HG03457 (cell line): ENCODE data around the gene NT5DC3.

Source experiments
- ATAC-seq: cut with Tn5 transposase; IDR thresholded peaks from one replicate; pipeline ENCODE4 v1.9.1; 2021; ENCODE audit warnings: moderate number of reproducible peaks; ENCODE audit not compliant: unreplicated experiment

NT5DC3 gene

DNA sequence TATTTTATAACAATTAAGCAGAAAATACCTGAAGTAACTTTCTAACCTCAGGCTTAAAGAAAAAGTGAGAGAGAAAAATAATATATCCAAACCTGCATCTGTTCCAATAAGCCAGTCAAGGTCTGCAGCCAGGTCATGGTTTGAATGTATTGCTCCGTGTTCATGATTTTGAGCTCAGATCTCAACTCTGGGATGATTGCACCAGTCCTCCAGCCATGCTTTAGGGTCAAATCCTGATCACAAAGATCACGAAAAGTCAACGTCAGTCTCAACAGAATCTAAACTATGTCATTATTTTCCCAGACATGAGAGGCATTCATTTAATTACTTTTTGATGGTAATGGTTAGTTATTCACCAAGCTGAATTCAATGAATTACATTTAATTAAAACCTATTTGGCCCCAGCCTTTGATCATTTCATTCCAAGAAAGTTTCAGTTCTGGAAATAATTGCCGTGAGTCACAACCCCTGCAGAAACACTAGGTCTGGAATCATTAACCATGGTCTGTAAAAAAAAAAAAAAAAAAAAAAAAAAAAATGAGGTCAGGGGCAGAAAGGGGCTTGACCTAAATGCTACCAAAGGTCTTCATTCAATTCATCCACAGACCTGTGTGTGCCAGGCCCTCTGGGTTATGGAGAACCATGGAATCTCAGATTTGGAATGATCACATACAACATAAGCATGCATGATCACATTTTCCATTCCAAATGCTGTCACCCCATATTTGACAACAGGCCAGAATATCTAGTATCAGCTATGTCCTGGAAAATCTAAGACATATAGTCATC, 55.6 kb downstream of the NT5DC3 start:
- no peak for ATAC-seq

- ATAC-seq, result no peak
These were observed 57.0 kb downstream of the NT5DC3 start for GRCh38 chr12:103783744-103784664.

DNA sequence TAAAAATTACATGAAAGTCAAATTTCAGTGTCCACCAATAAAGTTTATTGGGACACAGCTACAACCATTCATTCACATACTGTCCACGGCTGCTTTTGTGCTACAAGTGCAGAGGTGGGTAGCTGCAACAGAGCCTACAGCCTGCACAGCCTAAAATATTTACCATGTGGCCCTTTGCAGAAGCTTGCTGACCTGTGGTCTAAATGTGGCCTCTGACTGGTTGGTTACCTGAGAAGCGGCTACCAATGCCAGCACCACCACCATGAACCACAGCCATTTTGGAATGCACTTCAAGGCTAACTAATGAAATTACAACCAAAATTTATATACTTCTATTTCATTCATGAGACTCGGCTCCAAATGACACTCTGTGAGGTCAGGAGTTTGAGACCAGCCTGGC, 58.6 kb downstream of the NT5DC3 start:
- ATAC-seq, result no peak

DNA sequence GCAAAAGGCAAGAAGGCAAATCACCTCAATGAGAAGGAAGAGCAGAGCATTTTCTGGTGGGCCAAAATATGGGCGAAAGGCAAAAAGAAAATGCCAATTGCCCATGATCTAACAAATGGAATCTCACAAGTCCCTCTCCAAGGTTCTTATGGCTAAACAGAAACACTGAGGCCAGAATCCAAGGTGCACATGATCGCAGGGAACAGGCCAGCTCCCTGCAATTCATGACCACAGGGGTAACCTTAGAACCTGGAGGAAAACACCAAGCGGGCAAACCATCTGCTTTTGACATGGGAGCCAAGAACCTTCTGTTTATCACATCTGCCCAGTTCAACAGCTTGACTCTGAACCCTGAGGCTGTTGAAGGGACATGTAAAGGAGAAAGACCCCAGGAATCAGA, 60.0 kb downstream of the NT5DC3 start:
- ATAC-seq, result no peak

GRCh38 chr12:103780093-103780440, 61.0 kb downstream of the NT5DC3 start:
- no peak for ATAC-seq

DNA sequence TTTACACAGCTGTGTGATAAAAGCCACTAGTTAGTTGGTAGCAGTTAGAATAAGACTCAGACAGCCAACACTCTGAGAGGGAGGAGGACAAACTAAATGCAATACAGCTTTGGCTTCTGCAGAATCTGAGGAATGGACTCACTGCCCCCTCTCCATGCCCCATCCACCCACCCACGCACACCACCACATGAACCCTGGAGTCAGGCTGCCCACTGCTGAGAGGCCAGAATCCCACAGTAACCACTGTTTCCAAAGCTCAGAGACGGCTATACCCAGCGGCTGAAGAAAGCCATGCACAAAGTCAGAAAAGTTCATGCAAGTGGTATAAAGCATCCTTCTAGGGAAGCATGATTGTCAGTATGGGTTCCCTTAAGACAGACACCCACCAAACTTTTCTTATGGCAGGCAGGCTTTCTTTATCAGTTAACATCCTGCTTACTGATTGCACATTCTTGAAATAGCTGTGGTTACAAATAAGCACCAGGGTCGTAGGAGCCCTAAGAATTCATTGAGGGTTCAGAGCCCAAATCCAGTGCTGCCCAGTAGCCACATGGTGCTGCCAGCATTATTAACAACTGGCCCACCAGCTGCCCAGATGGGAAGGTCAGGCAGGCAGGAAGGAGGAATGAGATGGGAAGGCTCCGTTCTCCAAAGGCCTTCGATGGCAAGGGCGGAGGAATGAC, 61.5 kb downstream of the NT5DC3 start:
- no peak for ATAC-seq

DNA sequence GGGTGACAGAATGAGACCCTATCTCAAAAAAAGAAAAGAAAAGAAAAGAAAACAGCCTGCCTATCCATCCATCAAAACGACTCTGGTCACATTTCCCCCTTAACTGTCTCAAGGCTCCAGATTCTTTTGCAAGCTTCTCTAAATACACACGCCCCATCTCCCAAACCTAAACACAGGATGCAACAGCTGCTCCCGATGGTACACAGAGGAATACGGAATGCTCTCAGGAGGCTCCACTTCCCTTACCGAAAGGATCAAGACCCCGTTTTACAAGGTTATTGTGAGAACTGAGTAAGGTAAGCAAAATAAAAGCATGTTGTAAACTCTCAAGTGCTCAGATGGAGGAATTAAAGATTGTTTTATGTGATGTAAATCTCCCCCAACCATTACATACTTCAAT, 62.3 kb downstream of the NT5DC3 start:
- no peak for ATAC-seq

DNA sequence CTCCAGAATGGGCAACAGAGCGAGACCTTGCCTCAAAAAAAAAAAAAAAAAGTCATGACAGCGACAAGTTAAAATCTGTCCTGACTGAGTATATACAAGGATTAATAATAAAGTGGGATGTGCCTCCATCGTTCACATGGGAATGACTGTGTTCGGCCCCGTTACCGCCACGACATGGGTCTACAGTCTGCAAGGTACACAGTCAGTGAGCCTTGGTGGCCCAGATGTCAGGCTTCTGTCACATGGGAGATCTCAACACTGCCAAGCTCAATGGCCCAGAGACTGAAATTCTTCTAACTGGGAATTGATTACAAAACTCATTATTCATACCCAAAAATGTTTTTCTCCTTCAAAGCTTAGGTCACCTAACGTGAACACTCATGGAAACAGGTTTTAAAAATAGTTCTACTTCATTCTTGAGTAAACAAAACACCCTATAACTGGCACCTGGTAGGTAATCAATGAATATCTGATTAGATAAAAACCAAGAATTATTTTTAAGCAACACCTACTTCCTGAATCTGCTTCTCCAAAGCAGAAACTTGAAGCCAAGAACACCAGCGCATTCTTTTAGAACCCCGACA, 66.0 kb downstream of the NT5DC3 start:
- ATAC-seq, result no peak

GRCh38 chr12:103773109-103773910, 67.7 kb downstream of the NT5DC3 start:
- ATAC-seq, result no peak

GRCh38 chr12:103772367-103773108, 68.5 kb downstream of the NT5DC3 start:
- ATAC-seq, result no peak

DNA sequence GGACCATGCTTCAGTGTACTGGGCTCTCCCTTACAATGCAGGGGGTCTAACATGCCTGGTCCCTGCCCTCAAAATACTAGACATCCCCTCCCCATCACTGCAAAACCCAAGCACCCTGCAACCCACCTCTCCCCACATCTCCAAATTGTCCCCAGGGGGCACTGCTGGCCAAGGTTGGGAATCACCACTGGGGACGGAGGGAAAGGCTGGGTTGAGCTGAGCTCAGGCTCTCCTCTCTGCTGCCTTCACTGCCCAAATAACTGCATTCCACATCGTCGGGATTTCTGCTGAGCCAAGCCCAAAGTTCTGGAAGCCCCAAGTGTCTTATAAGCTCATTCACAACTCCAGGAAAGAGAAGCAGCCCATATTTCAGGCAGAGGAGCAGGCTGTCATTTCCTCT, 69.6 kb downstream of the NT5DC3 start:
- no peak for ATAC-seq

DNA sequence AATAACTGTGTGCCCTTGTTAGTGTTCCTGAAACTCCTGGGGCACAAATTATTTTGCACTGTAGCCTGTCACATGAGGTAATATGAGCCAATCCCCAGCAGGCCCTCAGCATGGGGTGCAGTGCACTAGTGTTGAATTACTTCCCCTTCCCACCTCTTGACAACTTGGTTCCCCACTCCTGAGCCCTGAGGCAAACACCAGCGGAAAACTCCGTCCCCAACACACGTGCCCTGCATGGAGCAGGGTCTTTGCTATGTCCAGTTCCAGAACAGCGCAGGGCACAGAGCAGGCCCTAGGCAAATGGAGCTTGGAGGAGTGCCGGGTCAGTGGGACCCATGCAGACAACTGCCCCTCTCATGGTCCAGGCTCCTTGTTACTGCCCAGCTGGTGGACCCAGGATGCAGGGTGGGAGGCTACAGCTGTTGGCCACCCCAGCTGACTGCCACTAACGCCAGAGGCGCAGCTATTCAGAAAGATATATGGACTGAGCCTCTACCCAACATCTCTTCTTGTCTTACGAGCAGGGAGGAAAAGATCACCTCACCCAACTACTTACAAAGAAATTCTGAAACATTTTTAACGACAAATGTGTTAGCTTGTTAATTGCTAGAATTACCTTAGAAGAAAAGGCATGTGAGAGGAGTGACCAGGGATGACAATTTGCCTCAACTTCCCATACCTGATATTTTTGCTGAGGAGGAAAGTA, 71.6 kb downstream of the NT5DC3 start:
- ATAC-seq, result no peak

GRCh38 chr12:103768467-103769123, 72.4 kb downstream of the NT5DC3 start:
- ATAC-seq, result no peak

- no peak for ATAC-seq
These were observed 75.0 kb downstream of the NT5DC3 start for GRCh38 chr12:103766028-103766427.

- no peak for ATAC-seq
These were observed 75.7 kb downstream of the NT5DC3 start for GRCh38 chr12:103765322-103765721.

- ATAC-seq, result no peak
These were observed 78.6 kb downstream of the NT5DC3 start for GRCh38 chr12:103762473-103762872.

- no peak for ATAC-seq
These were observed 82.5 kb downstream of the NT5DC3 start for GRCh38 chr12:103758310-103759089.

- no peak for ATAC-seq
These were observed 83.8 kb downstream of the NT5DC3 start for GRCh38 chr12:103757248-103757647.
